CD4-positive, alpha-beta T cell (primary cell): ENCODE measurements around the gene MINPP1. TPM values are rescaled to one million over a fixed set of nuclear protein-coding genes. Genes with fewer than 3 reads are reported as not detected.

Experiments
- ATAC-seq: fragments of 200-7000 bp; cut with Tn5 transposase; one replicate; pipeline ENCODE4 v1.10.0; 2022; ENCODE audit warnings: mild to moderate bottlenecking; ENCODE audit not compliant: poor library complexity
- CTCF ChIA-PET: fragments of 350-600 bp; sonication (Branson Sonifier 250); formaldehyde crosslinking; loops from one replicate; lab custom pipeline; 2021; ENCODE audit warnings: antibody characterized with exemption, inconsistent platforms; lab: Charles Lee
- POLR2A ChIA-PET: fragments of 350-600 bp; sonication (Branson Sonifier 250); formaldehyde crosslinking; loops from one replicate; lab custom pipeline; 2021; ENCODE audit warnings: antibody characterized with exemption, inconsistent platforms; lab: Charles Lee
- DNase-seq, 14 experiments: peaks; one replicate each; pipeline ENCODE4 v3.0.0-alpha.2; 2013 to 2020; ENCODE audit warnings: mixed read lengths in 2 of 14
- H3K27ac ChIP-seq, 2 donors: one replicate each; pipeline versions ENCODE4 v1.5.1 to v1.7.0; 2013; ENCODE audit warnings: low read length in 2 of 2, low read depth in 1 of 2, mild to moderate bottlenecking in 1 of 2
- H3K27me3 ChIP-seq, 2 experiments: 1 replicate in 1 of 2; 2 replicates in 1 of 2; pipeline versions ENCODE4 v1.6.1 to v1.7.0; 2013; ENCODE audit warnings: low read length in 2 of 2, control low read depth in 1 of 2, mild to moderate bottlenecking in 1 of 2, moderate library complexity in 1 of 2; ENCODE audit not compliant: insufficient read depth in 2 of 2, control insufficient read depth in 1 of 2
- H3K36me3 ChIP-seq: one replicate; pipeline ENCODE4 v1.6.1; 2013; ENCODE audit warnings: low read length, control low read depth; ENCODE audit not compliant: insufficient read depth
- H3K4me1 ChIP-seq: one replicate; pipeline ENCODE4 v1.6.1; 2013; ENCODE audit warnings: low read length, control low read depth; ENCODE audit not compliant: insufficient read depth
- H3K4me3 ChIP-seq: one replicate; pipeline ENCODE4 v1.5.1; 2013; ENCODE audit warnings: mild to moderate bottlenecking, low read length, moderate library complexity
- H3K9me3 ChIP-seq, 2 experiments: 1 replicate in 1 of 2; 2 replicates in 1 of 2; pipeline versions ENCODE4 v1.6.1 to v1.7.0; 2013; ENCODE audit warnings: low read length in 2 of 2, mild to moderate bottlenecking in 2 of 2, control low read depth in 1 of 2, moderate library complexity in 1 of 2; ENCODE audit not compliant: control insufficient read depth in 1 of 2, insufficient read depth in 1 of 2
- H3K27ac Mint-ChIP-seq: one replicate; pipeline ENCODE4 v1.8.0; 2020; ENCODE audit warnings: mixed read lengths
- H3K27me3 Mint-ChIP-seq: one replicate; pipeline ENCODE4 v1.8.0; 2021; ENCODE audit warnings: mixed read lengths
- H3K36me3 Mint-ChIP-seq: one replicate; pipeline ENCODE4 v1.8.0; 2021; ENCODE audit warnings: low read depth, mixed read lengths
- H3K4me1 Mint-ChIP-seq: one replicate; pipeline ENCODE4 v1.8.0; 2021; ENCODE audit warnings: low read depth, mixed read lengths
- H3K4me3 Mint-ChIP-seq: one replicate; pipeline ENCODE4 v1.8.0; 2020; ENCODE audit warnings: mild to moderate bottlenecking, mixed read lengths
- H3K9me3 Mint-ChIP-seq: one replicate; pipeline ENCODE4 v1.8.0; 2020; ENCODE audit warnings: mixed read lengths
- intact Hi-C, 2 experiments: fragments of 100-400 bp; cut with DNase I in 1 of 2; cut with micrococcal nuclease in 1 of 2; formaldehyde crosslinking; loops; one replicate each; pipeline versions ENCODE4 v1.15.1 to v1.9.0; 2023 to 2025; cut with DNase I, micrococcal nuclease
- total RNA-seq, 174 experiments: library from RNA in 2 of 174; stranded (reverse) in 2 of 174; gene quantifications; one replicate each; pipeline ENCODE4 v1.2.3 and lab custom pipeline; 2021 to 2026
- TF ChIP-seq, protein P1 (sequence below): fragments of 200-600 bp; IDR thresholded peaks from one replicate; pipeline ENCODE4 v1.8.0; 2022; ENCODE audit warnings: antibody characterized with exemption, mild to moderate bottlenecking

MINPP1 gene
- total RNA-seq, 2 experiments from 2014 or later: 0.50 to 0.69 TPM

DNA sequence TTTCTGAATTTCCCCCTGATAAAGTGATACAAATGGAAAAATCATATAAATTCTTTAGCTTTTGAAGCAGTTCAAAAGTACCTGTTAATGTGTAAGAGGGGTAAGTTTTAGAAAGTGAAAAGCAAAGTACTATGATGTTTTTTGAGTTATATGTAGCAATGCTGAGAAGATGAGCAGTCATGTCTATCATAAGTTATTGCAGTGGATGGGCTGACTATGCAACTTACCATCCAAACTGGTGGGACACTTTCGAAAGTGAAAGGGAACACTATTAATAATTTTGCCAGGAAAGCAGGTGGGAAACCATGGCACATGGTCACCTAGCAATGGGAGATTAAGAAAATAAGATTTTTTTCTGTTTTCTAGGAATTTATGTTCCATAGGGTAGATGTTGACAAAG lies 4.1 kb downstream of the MINPP1 start:
- TF ChIP-seq, protein P1, sequence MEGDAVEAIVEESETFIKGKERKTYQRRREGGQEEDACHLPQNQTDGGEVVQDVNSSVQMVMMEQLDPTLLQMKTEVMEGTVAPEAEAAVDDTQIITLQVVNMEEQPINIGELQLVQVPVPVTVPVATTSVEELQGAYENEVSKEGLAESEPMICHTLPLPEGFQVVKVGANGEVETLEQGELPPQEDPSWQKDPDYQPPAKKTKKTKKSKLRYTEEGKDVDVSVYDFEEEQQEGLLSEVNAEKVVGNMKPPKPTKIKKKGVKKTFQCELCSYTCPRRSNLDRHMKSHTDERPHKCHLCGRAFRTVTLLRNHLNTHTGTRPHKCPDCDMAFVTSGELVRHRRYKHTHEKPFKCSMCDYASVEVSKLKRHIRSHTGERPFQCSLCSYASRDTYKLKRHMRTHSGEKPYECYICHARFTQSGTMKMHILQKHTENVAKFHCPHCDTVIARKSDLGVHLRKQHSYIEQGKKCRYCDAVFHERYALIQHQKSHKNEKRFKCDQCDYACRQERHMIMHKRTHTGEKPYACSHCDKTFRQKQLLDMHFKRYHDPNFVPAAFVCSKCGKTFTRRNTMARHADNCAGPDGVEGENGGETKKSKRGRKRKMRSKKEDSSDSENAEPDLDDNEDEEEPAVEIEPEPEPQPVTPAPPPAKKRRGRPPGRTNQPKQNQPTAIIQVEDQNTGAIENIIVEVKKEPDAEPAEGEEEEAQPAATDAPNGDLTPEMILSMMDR: no peak
- DNase-seq (no peak), ATAC-seq (no peak)
- Mint-ChIP-seq H3K27me3 (no peaks in the 10 kb centered on the region), H3K4me1 (peaks cover 30% of the 10 kb centered on the region), H3K9me3 (no peaks in the 10 kb centered on the region), H3K36me3 (peaks cover 43% of the 10 kb centered on the region), H3K27ac (no peak overlapping the region), H3K4me3 (no peak overlapping the region)
- POLR2A ChIA-PET: no interaction called here
- H3K36me3 ChIP-seq: peaks cover 22% of the 10 kb centered on the region
- H3K27me3 ChIP-seq: no peaks in the 10 kb centered on the region
- H3K4me3 ChIP-seq: no peak overlapping the region
- H3K9me3 ChIP-seq: no peaks in the 10 kb centered on the region
- CTCF ChIA-PET: no interaction called here
- intact Hi-C loops: no loop called here
- no peak overlapping the region for H3K27ac ChIP-seq
- H3K4me1 ChIP-seq: peaks cover 14% of the 10 kb centered on the region

DNA sequence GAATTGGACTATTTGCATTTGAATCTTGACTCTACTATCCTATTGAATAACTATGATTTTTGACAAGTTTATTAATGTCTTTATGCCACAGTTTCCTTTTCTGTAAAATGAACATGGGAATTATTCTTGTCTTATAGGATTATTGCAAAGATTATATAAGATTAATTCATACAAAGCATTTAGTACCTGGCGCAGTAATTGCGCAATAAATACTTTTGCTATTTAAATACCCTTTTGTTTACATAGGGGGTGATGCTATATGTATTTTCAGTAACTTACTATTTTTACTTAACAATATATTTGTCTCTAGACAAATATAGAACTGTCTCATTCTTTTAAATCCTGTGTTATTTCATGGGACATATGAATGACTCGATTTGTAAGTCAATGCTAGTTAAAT lies 5.3 kb downstream of the MINPP1 start:
- H3K36me3 Mint-ChIP-seq: peaks cover 55% of the 10 kb centered on the region
- CTCF ChIA-PET: no interaction called here
- ATAC-seq: no peak

DNA sequence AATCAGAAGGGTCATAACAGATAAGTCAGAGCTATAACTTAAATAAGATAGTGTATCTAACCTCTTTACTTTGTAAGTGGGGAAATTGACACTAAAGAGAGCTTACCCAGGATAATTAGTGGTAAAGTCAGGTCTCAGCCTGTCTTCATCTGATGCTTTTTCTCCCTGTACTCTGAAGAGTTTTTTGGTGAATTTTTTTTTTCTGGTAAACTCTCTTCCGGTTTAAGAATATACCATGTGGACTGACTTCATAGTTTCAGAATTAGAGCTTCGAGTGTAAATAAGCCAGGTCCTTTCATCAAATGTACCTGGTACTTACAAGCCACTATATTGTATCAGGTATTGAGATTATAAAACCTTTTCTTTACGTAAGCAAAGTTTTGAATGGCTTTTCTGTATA lies 6.8 kb downstream of the MINPP1 start:
- Mint-ChIP-seq H3K4me1 (peaks cover 12% of the 10 kb centered on the region), H3K4me3 (no peak overlapping the region), H3K36me3 (peaks cover 63% of the 10 kb centered on the region), H3K27ac (no peak overlapping the region), H3K27me3 (no peaks in the 10 kb centered on the region), H3K9me3 (no peaks in the 10 kb centered on the region)
- ATAC-seq: no peak
- ChIA-PET POLR2A (no interaction called here), CTCF (no interaction called here)
- Histone ChIP-seq H3K36me3 (peaks cover 32% of the 10 kb centered on the region), H3K27me3 (no peaks in the 10 kb centered on the region), H3K4me3 (no peak overlapping the region), H3K27ac (no peak overlapping the region), H3K9me3 (no peaks in the 10 kb centered on the region), H3K4me1 (no peaks in the 10 kb centered on the region)
- TF ChIP-seq, protein P1: no peak
- intact Hi-C loops: no loop called here
- no peak for DNase-seq

More for the DNA sequence above, 5.3 kb downstream of the MINPP1 start:
- peaks cover 32% of the 10 kb centered on the region for H3K36me3 ChIP-seq
- H3K9me3 ChIP-seq: no peaks in the 10 kb centered on the region
- H3K9me3 Mint-ChIP-seq: no peaks in the 10 kb centered on the region
- H3K4me1 Mint-ChIP-seq: peaks cover 25% of the 10 kb centered on the region
- TF ChIP-seq, protein P1: no peak
- no peak overlapping the region for H3K4me3 Mint-ChIP-seq
- no peak overlapping the region for H3K27ac ChIP-seq
- no peaks in the 10 kb centered on the region for H3K27me3 Mint-ChIP-seq
- no peak for DNase-seq
- intact Hi-C loops: no loop called here
- H3K4me1 ChIP-seq: peaks cover 7% of the 10 kb centered on the region
- POLR2A ChIA-PET: no interaction called here
- H3K27ac Mint-ChIP-seq: no peak overlapping the region
- H3K27me3 ChIP-seq: no peaks in the 10 kb centered on the region
- no peak overlapping the region for H3K4me3 ChIP-seq
